Testis (tissue), 2 donors: ENCODE measurements around the gene PUM1.

Experiments
- CTCF ChIP-seq, 3 experiments: fragments of 450-650 bp in 2 of 3; fragments of 200-600 bp in 1 of 3; sonication (generic) in 1 of 3; IDR thresholded peaks; one replicate each; pipeline ENCODE4 v1.5.1; 2016 to 2019; ENCODE audit warnings: antibody characterized with exemption in 3 of 3, mild to moderate bottlenecking in 2 of 3, moderate library complexity in 1 of 3
- POLR2A ChIP-seq: fragments of 450-650 bp; IDR thresholded peaks from one replicate; pipeline ENCODE4 v1.6.1; 2017; ENCODE audit warnings: antibody characterized with exemption, mild to moderate bottlenecking, moderate library complexity

- TF ChIP-seq CTCF (IDR thresholded peaks at IDR 0.05) (no peak), POLR2A (no peak)
Observed at GRCh38 chr1:30948278-30948677, 117.2 kb downstream of the PUM1 start.
